Neural cell (in vitro differentiated cells): ENCODE results near the gene SLC3A2. TPM values are rescaled to one million over a fixed set of nuclear protein-coding genes. Genes with fewer than 3 reads are reported as not detected.

ENCODE experiments used
- H2AFZ ChIP-seq: fragments of 200-600, 300-800 bp; sonication (generic), shearing (Covaris generic); 2 replicates; pipeline ENCODE4 v1.6.0; 2014; ENCODE audit warnings: low read depth, mild to moderate bottlenecking, antibody characterized with exemption, low read length, moderate library complexity
- H3F3A ChIP-seq: fragments of 200-600 bp; shearing (Covaris generic); 2 replicates; pipeline ENCODE4 v1.6.1; 2016; ENCODE audit warnings: mild to moderate bottlenecking, moderate library complexity, mixed read lengths, antibody characterized with exemption, low read length; ENCODE audit not compliant: insufficient read depth, poor library complexity, severe bottlenecking
- H3K27ac ChIP-seq: fragments of 200-600, 300-800 bp; sonication (generic), shearing (Covaris generic); 2 replicates; pipeline ENCODE4 v1.5.1; 2014; ENCODE audit warnings: mild to moderate bottlenecking, low read length, moderate library complexity
- H3K27me3 ChIP-seq: fragments of 300-800, 200-600 bp; sonication (generic), shearing (Covaris generic); 2 replicates; pipeline ENCODE4 v1.6.0; 2014; ENCODE audit warnings: mild to moderate bottlenecking, low read depth, low read length, moderate library complexity; ENCODE audit not compliant: insufficient read depth
- H3K36me3 ChIP-seq: fragments of 300-800, 200-600 bp; sonication (generic), shearing (Covaris generic); 2 replicates; pipeline ENCODE4 v1.5.1; 2014; ENCODE audit warnings: mild to moderate bottlenecking, antibody characterized with exemption, low read length, moderate library complexity; ENCODE audit not compliant: insufficient read depth
- H3K4me2 ChIP-seq: fragments of 300-800, 200-600 bp; sonication (generic), shearing (Covaris generic); 2 replicates; pipeline ENCODE4 v1.6.0; 2014; ENCODE audit warnings: mild to moderate bottlenecking, low read length
- H3K4me3 ChIP-seq: fragments of 300-800, 200-600 bp; sonication (generic), shearing (Covaris generic); 2 replicates; pipeline ENCODE4 v1.5.1; 2014; ENCODE audit warnings: mild to moderate bottlenecking, low read length, moderate library complexity
- H3K79me2 ChIP-seq: fragments of 200-600 bp; shearing (Covaris generic); replicated peaks from 2 replicates; pipeline ENCODE4 v1.6.0; 2014; ENCODE audit warnings: mild to moderate bottlenecking, low read length, moderate library complexity; ENCODE audit not compliant: insufficient read depth
- H3K9ac ChIP-seq: fragments of 300-800, 200-600 bp; sonication (generic), shearing (Covaris generic); 2 replicates; pipeline ENCODE4 v1.6.1; 2016; ENCODE audit warnings: mild to moderate bottlenecking, low read length, mixed read lengths
- H3K9me2 ChIP-seq: fragments of 200-600 bp; shearing (Covaris generic); 2 replicates; pipeline ENCODE4 v1.6.1; 2016; ENCODE audit warnings: mild to moderate bottlenecking, low read length, mixed read lengths; ENCODE audit not compliant: insufficient read depth
- H3K9me3 ChIP-seq: fragments of 200-600, 300-800 bp; sonication (generic), shearing (Covaris generic); 2 replicates; pipeline ENCODE4 v1.6.1; 2016; ENCODE audit warnings: mild to moderate bottlenecking, mixed run types, low read length, moderate library complexity, mixed read lengths
- H4K20me1 ChIP-seq: fragments of 200-600 bp; shearing (Covaris generic); 2 replicates; pipeline ENCODE4 v1.6.1; 2016; ENCODE audit warnings: mild to moderate bottlenecking, mixed run types; ENCODE audit not compliant: insufficient read depth
- CTCF ChIP-seq: fragments of 450-650 bp; IDR thresholded peaks from 2 replicates; pipeline ENCODE4 v1.5.1; 2014; ENCODE audit warnings: antibody characterized with exemption, mild to moderate bottlenecking, moderate library complexity; ENCODE audit not compliant: poor library complexity, severe bottlenecking
- EP300 ChIP-seq: fragments of 450-650 bp; conservative IDR thresholded peaks from 2 replicates; pipeline ENCODE4 v1.6.1; 2014; ENCODE audit warnings: antibody characterized with exemption, mild to moderate bottlenecking, moderate library complexity; ENCODE audit not compliant: poor library complexity, severe bottlenecking
- EZH2 ChIP-seq: fragments of 200-600, 300-800 bp; shearing (Covaris generic), sonication (generic); IDR thresholded peaks from 2 replicates; pipeline ENCODE4 v1.6.1; 2014; ENCODE audit warnings: antibody characterized with exemption, low read length, borderline replicate concordance, mild to moderate bottlenecking; ENCODE audit not compliant: insufficient read depth, poor library complexity, severe bottlenecking
- MXI1 ChIP-seq: fragments of 450-650 bp; conservative IDR thresholded peaks from 2 replicates; pipeline ENCODE4 v1.6.1; 2014; ENCODE audit warnings: antibody characterized with exemption, mild to moderate bottlenecking; ENCODE audit not compliant: poor library complexity, severe bottlenecking
- POLR2AphosphoS5 ChIP-seq: IDR thresholded peaks from 2 replicates; pipeline ENCODE4 v1.6.1; 2012
- RAD21 ChIP-seq: fragments of 450-650 bp; conservative IDR thresholded peaks from 2 replicates; pipeline ENCODE4 v1.6.1; 2014; ENCODE audit warnings: antibody characterized with exemption, mild to moderate bottlenecking, moderate library complexity
- SMC3 ChIP-seq: fragments of 450-650 bp; conservative IDR thresholded peaks from 2 replicates; pipeline ENCODE4 v1.6.1; 2014; ENCODE audit warnings: antibody characterized with exemption, mild to moderate bottlenecking, moderate library complexity; ENCODE audit not compliant: poor library complexity
- TAF1 ChIP-seq: IDR thresholded peaks from 2 replicates; pipeline ENCODE4 v1.6.1; 2012; ENCODE audit warnings: low read depth
- polyA plus RNA-seq: library from polyadenylated mRNA; depleted of rRNA; stranded (reverse); fragments of >200 nt; gene quantifications from 2 replicates; pipeline ENCODE4 v1.2.3, GENCODE V29; 2014
- TF ChIP-seq, protein P1 (sequence below): IDR thresholded peaks from 2 replicates; pipeline ENCODE4 v1.6.1; 2012; ENCODE audit warnings: borderline replicate concordance

Gene SLC3A2
- polyA plus RNA-seq, 1 donor from 2014 or later, result 176 TPM

- Histone ChIP-seq H3K9me2 (no peaks in the 10 kb centered on the region), H3K27me3 (peaks cover 33% of the 10 kb centered on the region), H3K4me3 (no peak overlapping the region), H3K27ac (no peak overlapping the region), H4K20me1 (no peaks in the 10 kb centered on the region), H3K9ac (no peak overlapping the region), H3K36me3 (no peaks in the 10 kb centered on the region), H3K4me2 (no peak overlapping the region), H3K9me3 (no peaks in the 10 kb centered on the region), H3K79me2 (no peaks in the 10 kb centered on the region), H3F3A (no peaks in the 10 kb centered on the region), H2AFZ (no peak overlapping the region)
- TF ChIP-seq, protein P1, sequence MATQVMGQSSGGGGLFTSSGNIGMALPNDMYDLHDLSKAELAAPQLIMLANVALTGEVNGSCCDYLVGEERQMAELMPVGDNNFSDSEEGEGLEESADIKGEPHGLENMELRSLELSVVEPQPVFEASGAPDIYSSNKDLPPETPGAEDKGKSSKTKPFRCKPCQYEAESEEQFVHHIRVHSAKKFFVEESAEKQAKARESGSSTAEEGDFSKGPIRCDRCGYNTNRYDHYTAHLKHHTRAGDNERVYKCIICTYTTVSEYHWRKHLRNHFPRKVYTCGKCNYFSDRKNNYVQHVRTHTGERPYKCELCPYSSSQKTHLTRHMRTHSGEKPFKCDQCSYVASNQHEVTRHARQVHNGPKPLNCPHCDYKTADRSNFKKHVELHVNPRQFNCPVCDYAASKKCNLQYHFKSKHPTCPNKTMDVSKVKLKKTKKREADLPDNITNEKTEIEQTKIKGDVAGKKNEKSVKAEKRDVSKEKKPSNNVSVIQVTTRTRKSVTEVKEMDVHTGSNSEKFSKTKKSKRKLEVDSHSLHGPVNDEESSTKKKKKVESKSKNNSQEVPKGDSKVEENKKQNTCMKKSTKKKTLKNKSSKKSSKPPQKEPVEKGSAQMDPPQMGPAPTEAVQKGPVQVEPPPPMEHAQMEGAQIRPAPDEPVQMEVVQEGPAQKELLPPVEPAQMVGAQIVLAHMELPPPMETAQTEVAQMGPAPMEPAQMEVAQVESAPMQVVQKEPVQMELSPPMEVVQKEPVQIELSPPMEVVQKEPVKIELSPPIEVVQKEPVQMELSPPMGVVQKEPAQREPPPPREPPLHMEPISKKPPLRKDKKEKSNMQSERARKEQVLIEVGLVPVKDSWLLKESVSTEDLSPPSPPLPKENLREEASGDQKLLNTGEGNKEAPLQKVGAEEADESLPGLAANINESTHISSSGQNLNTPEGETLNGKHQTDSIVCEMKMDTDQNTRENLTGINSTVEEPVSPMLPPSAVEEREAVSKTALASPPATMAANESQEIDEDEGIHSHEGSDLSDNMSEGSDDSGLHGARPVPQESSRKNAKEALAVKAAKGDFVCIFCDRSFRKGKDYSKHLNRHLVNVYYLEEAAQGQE, result no peak
- no peak for TF ChIP-seq EZH2
- no peak for TF ChIP-seq POLR2AphosphoS5
- no peak for TF ChIP-seq RAD21
- no peak for TF ChIP-seq MXI1
- no peak for TF ChIP-seq EP300
These were observed 50.0 kb downstream of the SLC3A2 start for GRCh38 chr11:62930666-62931065.

GRCh38 chr11:62931499-62932278 lies 51.0 kb downstream of the SLC3A2 start:
- H3K36me3 ChIP-seq, result no peaks in the 10 kb centered on the region
- H2AFZ ChIP-seq, result no peak overlapping the region
- H3K4me3 ChIP-seq, result no peak overlapping the region
- no peak overlapping the region for H3K9ac ChIP-seq
- no peaks in the 10 kb centered on the region for H4K20me1 ChIP-seq
- no peak overlapping the region for H3K4me2 ChIP-seq
- H3K79me2 ChIP-seq, result no peaks in the 10 kb centered on the region
- TF ChIP-seq CTCF, result no peak
- H3F3A ChIP-seq, result no peaks in the 10 kb centered on the region
- H3K9me3 ChIP-seq, result no peaks in the 10 kb centered on the region
- peaks cover 22% of the 10 kb centered on the region for H3K27me3 ChIP-seq
- no peak overlapping the region for H3K27ac ChIP-seq
- H3K9me2 ChIP-seq, result no peaks in the 10 kb centered on the region

- no peak overlapping the region for H3K4me2 ChIP-seq
- H3K27me3 ChIP-seq, result peaks cover 6% of the 10 kb centered on the region
- no peak overlapping the region for H3K9ac ChIP-seq
- no peaks in the 10 kb centered on the region for H3K9me2 ChIP-seq
- no peaks in the 10 kb centered on the region for H4K20me1 ChIP-seq
- H3K9me3 ChIP-seq, result no peaks in the 10 kb centered on the region
- no peaks in the 10 kb centered on the region for H3K36me3 ChIP-seq
- no peak overlapping the region for H3K27ac ChIP-seq
- H3K4me3 ChIP-seq, result no peak overlapping the region
- TF ChIP-seq POLR2AphosphoS5, result no peak
- TF ChIP-seq EP300, result no peak
- no peak for TF ChIP-seq TAF1
- TF ChIP-seq, protein P1, result no peak
- TF ChIP-seq MXI1, result no peak
- TF ChIP-seq EZH2, result no peak
- no peak for TF ChIP-seq RAD21
- no peak for TF ChIP-seq SMC3
- TF ChIP-seq CTCF, result no peak
- H2AFZ ChIP-seq, result no peak overlapping the region
- H3F3A ChIP-seq, result no peaks in the 10 kb centered on the region
- no peaks in the 10 kb centered on the region for H3K79me2 ChIP-seq
These were observed 52.6 kb downstream of the SLC3A2 start for GRCh38 chr11:62933285-62933684.
